OCI-LY3 (cell line): ENCODE measurements around the gene CST8.

Source experiments
- H2AFZ ChIP-seq: fragments of 200-600, 300-600 bp; shearing (Covaris generic); 2 replicates; pipeline ENCODE4 v1.6.0; 2014; ENCODE audit warnings: antibody characterized with exemption, low read depth, low read length
- H3K27ac ChIP-seq: fragments of 200-600, 300-600 bp; sonication (generic); 2 replicates; pipeline ENCODE4 v1.5.1; 2014; ENCODE audit warnings: mild to moderate bottlenecking, low read length, moderate library complexity, mixed read lengths
- H3K27me3 ChIP-seq: fragments of 200-600, 300-600 bp; sonication (generic); 2 replicates; pipeline ENCODE4 v1.6.1; 2014; ENCODE audit warnings: low read depth, low read length, mixed read lengths
- H3K36me3 ChIP-seq: fragments of 200-600, 300-600 bp; sonication (generic); replicated peaks from 2 replicates; pipeline ENCODE3; 2014; ENCODE audit warnings: low read depth, low read length, mixed read lengths
- H3K4me1 ChIP-seq: fragments of 300-600, 200-600 bp; sonication (generic); 2 replicates; pipeline ENCODE4 v1.6.1; 2014; ENCODE audit warnings: low read length, mixed read lengths
- H3K4me2 ChIP-seq: fragments of 200-600, 300-600 bp; sonication (generic); 2 replicates; pipeline ENCODE4 v1.6.1; 2014; ENCODE audit warnings: low read length, mixed read lengths
- H3K4me3 ChIP-seq: fragments of 300-600, 200-600 bp; sonication (generic); 2 replicates; pipeline ENCODE4 v1.5.1; 2014; ENCODE audit warnings: antibody characterized with exemption, mild to moderate bottlenecking, low read length, moderate library complexity
- H3K79me2 ChIP-seq: fragments of 300-600, 200-600 bp; shearing (Covaris generic); 2 replicates; pipeline ENCODE4 v1.6.1; 2014; ENCODE audit warnings: mild to moderate bottlenecking, low read length, mixed read lengths
- H3K9ac ChIP-seq: fragments of 300-600, 200-600 bp; shearing (Covaris generic); 2 replicates; pipeline ENCODE4 v1.6.0; 2014; ENCODE audit warnings: mild to moderate bottlenecking, low read length, moderate library complexity
- H3K9me3 ChIP-seq: fragments of 200-600, 300-600 bp; shearing (Covaris generic); 2 replicates; pipeline ENCODE4 v1.6.1; 2014; ENCODE audit warnings: low read length, mixed read lengths; ENCODE audit not compliant: insufficient read depth
- H4K20me1 ChIP-seq: fragments of 200-600, 300-600 bp; sonication (generic); 2 replicates; pipeline ENCODE4 v1.6.1; 2016; ENCODE audit warnings: low read length, mixed read lengths; ENCODE audit not compliant: insufficient read depth
- EZH2phosphoT487 ChIP-seq: fragments of 200-600 bp; shearing (Covaris generic); IDR thresholded peaks from 2 replicates; pipeline ENCODE4 v1.6.1; 2018; ENCODE audit warnings: antibody characterized with exemption, mixed run types, low read depth
- TF ChIP-seq, protein P1 (sequence below): fragments of 200-600, 300-600 bp; sonication (generic); IDR thresholded peaks from 2 replicates; pipeline ENCODE4 v1.5.1; 2014; ENCODE audit warnings: antibody characterized with exemption, low read length, low read depth

CST8 gene

DNA sequence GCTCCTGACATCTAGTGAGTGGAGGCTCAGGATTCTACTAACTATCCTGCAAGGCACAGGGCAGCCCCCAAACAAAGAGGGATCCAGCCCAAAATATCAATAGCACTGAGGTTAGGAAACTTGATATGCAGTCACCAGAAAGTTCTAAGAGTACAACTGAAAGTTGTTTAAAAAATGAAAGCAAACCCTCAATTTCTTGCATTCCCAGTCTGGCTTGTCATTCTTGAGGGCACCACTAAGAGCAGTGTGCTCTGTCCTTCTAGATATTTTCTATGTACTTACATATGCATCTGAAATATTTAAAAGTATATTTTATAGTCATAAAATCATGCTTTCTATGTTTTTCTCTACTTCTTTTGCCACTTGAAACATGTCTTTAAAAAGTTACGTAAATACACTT is 35.9 kb downstream of the CST8 start:
- Histone ChIP-seq H3K9me3 (peaks cover 17% of the 10 kb centered on the region), H3K36me3 (peaks cover 3% of the 10 kb centered on the region), H3K4me3 (no peak overlapping the region), H3K79me2 (no peaks in the 10 kb centered on the region), H3K27me3 (0 out of 2 replicates have a peak, but pooled peaks cover 4% of the 10 kb centered on the region), H3K9ac (no peak overlapping the region), H4K20me1 (no peaks in the 10 kb centered on the region), H3K4me2 (no peak overlapping the region), H2AFZ (no peak overlapping the region), H3K27ac (no peak overlapping the region), H3K4me1 (peaks cover 17% of the 10 kb centered on the region)
- TF ChIP-seq EZH2phosphoT487 = no peak
- TF ChIP-seq, protein P1, sequence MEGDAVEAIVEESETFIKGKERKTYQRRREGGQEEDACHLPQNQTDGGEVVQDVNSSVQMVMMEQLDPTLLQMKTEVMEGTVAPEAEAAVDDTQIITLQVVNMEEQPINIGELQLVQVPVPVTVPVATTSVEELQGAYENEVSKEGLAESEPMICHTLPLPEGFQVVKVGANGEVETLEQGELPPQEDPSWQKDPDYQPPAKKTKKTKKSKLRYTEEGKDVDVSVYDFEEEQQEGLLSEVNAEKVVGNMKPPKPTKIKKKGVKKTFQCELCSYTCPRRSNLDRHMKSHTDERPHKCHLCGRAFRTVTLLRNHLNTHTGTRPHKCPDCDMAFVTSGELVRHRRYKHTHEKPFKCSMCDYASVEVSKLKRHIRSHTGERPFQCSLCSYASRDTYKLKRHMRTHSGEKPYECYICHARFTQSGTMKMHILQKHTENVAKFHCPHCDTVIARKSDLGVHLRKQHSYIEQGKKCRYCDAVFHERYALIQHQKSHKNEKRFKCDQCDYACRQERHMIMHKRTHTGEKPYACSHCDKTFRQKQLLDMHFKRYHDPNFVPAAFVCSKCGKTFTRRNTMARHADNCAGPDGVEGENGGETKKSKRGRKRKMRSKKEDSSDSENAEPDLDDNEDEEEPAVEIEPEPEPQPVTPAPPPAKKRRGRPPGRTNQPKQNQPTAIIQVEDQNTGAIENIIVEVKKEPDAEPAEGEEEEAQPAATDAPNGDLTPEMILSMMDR = no peak

DNA sequence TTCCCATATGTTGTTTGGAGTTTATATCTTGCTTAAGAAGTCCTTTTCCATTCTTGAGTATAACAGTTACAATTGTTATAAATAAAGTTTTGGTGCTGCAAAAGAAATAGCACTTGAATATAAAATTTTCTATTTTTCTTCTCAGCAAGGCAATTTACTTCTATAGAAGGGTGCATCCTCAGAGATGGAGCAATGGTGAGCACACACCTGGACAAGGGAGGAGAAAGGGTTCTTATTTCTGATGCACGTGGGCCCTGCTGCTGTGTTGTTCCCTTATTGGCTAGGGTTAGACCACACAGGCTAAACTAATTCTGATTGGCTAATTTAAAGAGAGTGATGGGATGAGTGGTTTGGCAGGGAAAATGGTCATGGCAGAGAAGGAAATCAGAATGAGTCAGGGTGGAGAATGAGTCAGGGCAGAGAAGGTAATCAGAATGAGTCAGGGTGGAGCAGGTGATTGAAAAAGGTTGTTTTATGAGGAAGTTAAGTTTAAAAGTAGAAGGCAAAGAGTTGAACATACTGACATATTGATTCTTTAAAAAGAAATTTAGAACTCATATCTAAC is 38.0 kb downstream of the CST8 start:
- Histone ChIP-seq H2AFZ (no peak overlapping the region), H3K9me3 (peaks cover 17% of the 10 kb centered on the region), H3K4me3 (no peak overlapping the region), H4K20me1 (no peaks in the 10 kb centered on the region), H3K4me2 (no peak overlapping the region), H3K4me1 (peaks cover 17% of the 10 kb centered on the region), H3K79me2 (no peaks in the 10 kb centered on the region), H3K27me3 (0 out of 2 replicates have a peak, but pooled peaks cover 5% of the 10 kb centered on the region), H3K9ac (no peak overlapping the region), H3K27ac (no peak overlapping the region), H3K36me3 (peaks cover 3% of the 10 kb centered on the region)
- TF ChIP-seq EZH2phosphoT487 = no peak
- TF ChIP-seq, protein P1 = no peak

DNA sequence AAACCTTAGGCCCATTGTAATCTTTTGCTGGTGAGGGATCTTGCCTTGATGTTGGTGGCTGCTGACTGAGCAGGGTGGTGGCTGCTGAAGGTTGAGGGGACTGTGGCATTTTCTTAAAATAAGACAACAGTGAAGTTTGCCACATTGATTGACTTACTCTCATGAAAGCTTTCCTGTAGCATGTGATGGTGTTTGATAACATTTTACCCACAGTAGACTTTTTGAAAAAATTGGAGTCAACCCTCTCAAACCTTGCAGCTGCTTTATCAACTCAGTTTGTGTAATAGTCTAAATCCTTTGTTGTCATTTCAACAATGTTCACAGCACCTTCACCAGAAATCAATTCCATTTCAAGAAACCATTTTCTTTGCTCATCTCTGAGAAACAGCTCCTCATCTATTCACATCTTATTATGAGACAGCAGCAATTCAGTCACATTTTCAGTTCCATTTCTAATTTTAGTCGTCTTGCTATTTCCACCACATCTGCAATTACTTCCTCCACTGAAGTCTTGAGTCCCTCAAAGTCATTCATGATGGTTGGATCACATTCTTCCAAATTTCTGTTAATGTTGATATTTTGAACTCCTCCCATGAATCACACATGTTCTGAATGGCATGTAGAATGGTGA is 40.1 kb downstream of the CST8 start:
- H3K27me3 ChIP-seq = 0 out of 2 replicates have a peak, but pooled peaks cover 5% of the 10 kb centered on the region
- H3K4me1 ChIP-seq = peaks cover 17% of the 10 kb centered on the region
- no peak overlapping the region for H3K4me3 ChIP-seq
- TF ChIP-seq, protein P1 = no peak
- TF ChIP-seq EZH2phosphoT487 = no peak
- H3K4me2 ChIP-seq = peak overlapping the region; percentile 4; the same call in 1 of the 2 replicates
- H3K9me3 ChIP-seq = peaks cover 17% of the 10 kb centered on the region
- peak overlapping the region; percentile 35 for H3K27ac ChIP-seq
- H3K79me2 ChIP-seq = no peaks in the 10 kb centered on the region
- peaks cover 3% of the 10 kb centered on the region for H3K36me3 ChIP-seq
- H2AFZ ChIP-seq = no peak overlapping the region
- no peak overlapping the region for H3K9ac ChIP-seq
- no peaks in the 10 kb centered on the region for H4K20me1 ChIP-seq

DNA sequence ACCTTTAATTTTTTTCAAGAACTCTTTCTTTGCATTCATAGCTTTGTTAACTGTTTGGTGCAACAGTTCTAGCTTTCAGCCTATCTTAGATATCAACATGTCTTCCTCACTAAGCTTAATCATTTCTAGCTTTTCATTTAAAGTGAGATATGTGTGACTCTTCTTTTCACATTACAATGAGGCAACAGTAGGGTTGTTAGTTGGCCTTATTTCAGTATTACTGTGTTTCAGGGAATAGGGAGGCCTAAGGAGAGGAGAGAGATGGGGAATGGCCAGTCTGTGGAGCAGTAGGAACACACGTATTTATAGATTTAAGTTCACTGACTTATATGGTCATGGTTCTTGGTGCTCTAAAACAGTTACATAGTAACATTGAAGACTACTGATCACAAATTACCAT is 41.6 kb downstream of the CST8 start:
- H3K9ac ChIP-seq = no peak overlapping the region
- H4K20me1 ChIP-seq = no peaks in the 10 kb centered on the region
- H3K4me1 ChIP-seq = peaks cover 17% of the 10 kb centered on the region
- H3K79me2 ChIP-seq = no peaks in the 10 kb centered on the region
- H3K27me3 ChIP-seq = 0 out of 2 replicates have a peak, but pooled peaks cover 5% of the 10 kb centered on the region
- no peak overlapping the region for H3K4me2 ChIP-seq
- H3K4me3 ChIP-seq = no peak overlapping the region
- H2AFZ ChIP-seq = no peak overlapping the region
- peaks cover 17% of the 10 kb centered on the region for H3K9me3 ChIP-seq
- no peak overlapping the region for H3K27ac ChIP-seq
- TF ChIP-seq EZH2phosphoT487 = no peak
- TF ChIP-seq, protein P1 = no peak
- H3K36me3 ChIP-seq = peaks cover 3% of the 10 kb centered on the region
